KBM-7 (cell line): ENCODE results near the gene ROPN1B.
"Not testable (repeated sequence)": the region's sequence is repeated elsewhere in the genome, so short reads cannot be mapped to it uniquely, and the experiment has no call there.

Experiments used
- DNase-seq: peaks from one replicate; pipeline ENCODE4 v3.0.0-alpha.2; 2015
- in situ Hi-C: fragments of 300-500 bp; cut with MboI; formaldehyde crosslinking; loops from 2 replicates; pipeline ENCODE4 v1.14.3; 2020; ENCODE audit warnings: low sequenced_read_pairs, low pct_unique_long_range_greater_than_20kb, mixed read lengths

The ROPN1B gene

GRCh38 chr3:125968701-125969592 is at the start of gene ROPN1B:
TSS of gene ROPN1B (plus strand) at chr3:125969178. CDS start at chr3:125972055, 2,877 bp downstream.
- in situ Hi-C loops, DNase-seq: not testable (repeated sequence)

DNA sequence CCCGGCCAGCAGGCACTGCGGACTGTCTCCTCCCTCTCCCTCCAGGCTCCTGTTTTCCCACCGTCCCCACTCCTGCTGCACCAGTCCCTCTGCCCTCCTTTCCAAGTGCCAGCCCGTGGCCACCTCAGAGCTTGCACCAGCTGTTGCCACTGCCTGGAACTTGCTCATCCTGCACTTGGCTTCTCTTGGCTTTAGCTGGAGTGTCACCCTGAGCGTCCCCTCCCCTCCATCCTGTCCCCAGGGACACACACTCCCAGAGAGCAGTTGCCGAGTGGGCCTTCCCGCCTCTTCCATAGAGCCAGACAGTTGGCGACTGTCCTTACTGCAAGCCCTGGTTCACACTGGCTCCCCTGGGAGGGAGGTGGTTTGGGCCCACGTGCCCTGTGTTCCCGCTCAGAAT is 48.8 kb upstream of the ROPN1B start:
- DNase-seq, in situ Hi-C loops: not testable (repeated sequence)

- DNase-seq, in situ Hi-C loops: not testable (repeated sequence)
Measured at GRCh38 chr3:125920751-125921279, 48.2 kb upstream of the ROPN1B start.

- in situ Hi-C loops: not testable (repeated sequence)
- DNase-seq: peak; percentile 51
Measured at GRCh38 chr3:125921712-125922111, 47.3 kb upstream of the ROPN1B start.

- DNase-seq, in situ Hi-C loops: not testable (repeated sequence)
Measured at GRCh38 chr3:125923324-125924115, 45.5 kb upstream of the ROPN1B start.

- DNase-seq, in situ Hi-C loops: not testable (repeated sequence)
Measured at GRCh38 chr3:125924276-125924675, 44.7 kb upstream of the ROPN1B start.

DNA sequence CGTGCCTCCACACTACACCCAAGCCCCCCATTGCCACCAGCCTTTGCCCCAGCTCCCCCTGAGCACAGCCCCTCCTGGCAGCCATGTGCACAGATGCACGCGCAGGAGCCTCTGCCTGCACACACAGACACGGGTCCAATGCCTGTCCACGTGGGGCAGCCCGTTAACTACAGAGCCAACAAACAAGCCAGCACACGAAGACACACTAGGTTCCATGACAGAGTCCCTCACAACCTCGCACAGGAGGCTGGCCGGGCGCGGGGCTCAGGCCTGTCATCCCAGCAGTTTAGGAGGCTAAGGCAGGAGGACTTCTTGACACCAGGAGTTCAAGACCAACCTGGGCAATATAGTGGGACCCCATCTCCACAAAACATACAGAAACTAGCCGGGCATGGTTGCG is 43.3 kb upstream of the ROPN1B start:
- in situ Hi-C loops: not testable (repeated sequence)

DNA sequence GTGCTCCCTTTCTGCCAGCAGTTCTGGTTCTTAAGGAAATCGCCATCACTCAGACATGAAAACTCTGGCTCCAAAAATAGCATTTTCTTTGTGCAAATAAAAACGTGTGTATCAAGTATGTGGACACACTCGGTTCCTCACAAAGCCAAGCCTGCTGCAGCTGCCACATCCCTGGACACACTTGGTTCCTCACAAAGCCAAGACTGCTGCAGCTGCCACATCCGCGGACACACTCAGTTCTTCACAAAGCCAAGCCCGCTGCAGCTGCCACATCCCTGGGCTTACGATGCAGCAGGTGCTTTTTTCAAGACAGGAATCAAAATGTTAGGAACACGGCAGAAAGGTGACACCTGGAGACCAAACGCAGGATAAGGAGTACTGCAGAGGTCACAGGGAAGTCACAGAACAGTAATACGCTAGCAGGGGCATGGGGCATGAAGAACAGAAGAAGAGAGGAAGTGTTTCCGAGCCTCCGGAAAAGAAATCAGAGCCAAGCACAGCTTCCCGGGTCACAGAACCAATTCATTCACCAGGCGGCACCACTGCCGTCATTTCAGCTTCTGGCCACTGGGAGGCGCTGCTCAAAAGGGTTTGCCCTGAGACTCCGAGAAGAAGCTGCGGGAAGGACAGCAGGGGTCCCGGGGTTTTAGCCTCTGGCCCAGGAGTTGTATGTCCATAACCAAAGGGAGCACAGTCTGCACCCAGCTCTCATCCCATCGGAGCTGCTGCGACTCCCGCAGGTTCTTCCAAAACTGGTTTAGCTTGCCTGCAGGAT is 40.0 kb upstream of the ROPN1B start:
- peak; percentile 56 for DNase-seq
- in situ Hi-C loops: not testable (repeated sequence)

More for the DNA sequence above, 43.3 kb upstream of the ROPN1B start:
- DNase-seq: not testable (repeated sequence)

DNA sequence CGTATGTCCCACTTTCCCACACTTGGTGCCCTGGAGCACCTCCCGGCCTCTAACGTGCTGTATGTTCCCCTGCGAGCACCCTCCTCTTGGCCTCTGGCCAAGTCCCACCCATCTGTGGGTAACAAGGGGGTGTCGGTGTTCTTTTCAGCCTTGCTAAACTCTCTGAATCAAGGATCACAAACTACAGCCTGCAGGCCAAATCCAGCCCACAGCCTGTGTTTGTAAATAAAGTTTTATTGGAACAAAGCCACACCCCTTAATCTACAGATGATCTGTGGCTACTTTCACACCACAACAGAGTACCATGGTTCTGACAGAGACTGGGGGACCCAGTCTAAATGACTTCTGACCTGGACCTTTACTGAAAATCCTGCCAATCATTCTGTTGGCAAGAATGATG is 39.2 kb upstream of the ROPN1B start:
- in situ Hi-C loops, DNase-seq: not testable (repeated sequence)

GRCh38 chr3:125931355-125931880 is 37.6 kb upstream of the ROPN1B start:
- in situ Hi-C loops, DNase-seq: not testable (repeated sequence)

- DNase-seq, in situ Hi-C loops: not testable (repeated sequence)
Measured at GRCh38 chr3:125933397-125934173, 35.4 kb upstream of the ROPN1B start.

- in situ Hi-C loops, DNase-seq: not testable (repeated sequence)
Measured at GRCh38 chr3:125935252-125935874, 33.6 kb upstream of the ROPN1B start.

DNA sequence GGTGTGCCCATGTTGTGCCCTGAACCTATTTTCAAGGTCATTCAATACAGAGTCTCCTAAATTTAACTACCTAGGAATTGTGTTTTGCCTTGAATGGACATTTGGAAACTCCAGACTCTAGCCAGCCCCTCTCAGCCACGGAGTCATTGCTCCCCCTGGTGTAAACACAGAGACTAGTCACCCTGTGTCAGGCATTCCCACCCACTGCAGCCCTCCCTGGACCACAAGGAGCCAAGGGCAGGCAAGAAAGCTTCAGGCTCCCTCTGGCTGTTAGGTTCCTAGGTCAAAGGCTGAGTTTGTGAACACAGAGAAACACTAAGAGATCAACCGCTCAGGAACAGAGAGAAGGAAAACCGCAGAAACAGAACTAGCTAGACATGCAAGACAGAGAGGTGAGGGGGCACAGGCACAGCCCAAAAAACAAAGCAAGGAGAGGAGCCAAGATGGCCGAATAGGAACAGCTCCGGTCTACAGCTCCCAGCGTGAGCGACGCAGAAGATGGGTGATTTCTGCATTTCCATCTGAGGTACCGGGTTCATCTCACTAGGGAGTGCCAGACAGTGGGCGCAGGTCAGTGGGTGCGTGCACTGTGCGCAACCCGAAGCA is 32.7 kb upstream of the ROPN1B start:
- in situ Hi-C loops: not testable (repeated sequence)

DNA sequence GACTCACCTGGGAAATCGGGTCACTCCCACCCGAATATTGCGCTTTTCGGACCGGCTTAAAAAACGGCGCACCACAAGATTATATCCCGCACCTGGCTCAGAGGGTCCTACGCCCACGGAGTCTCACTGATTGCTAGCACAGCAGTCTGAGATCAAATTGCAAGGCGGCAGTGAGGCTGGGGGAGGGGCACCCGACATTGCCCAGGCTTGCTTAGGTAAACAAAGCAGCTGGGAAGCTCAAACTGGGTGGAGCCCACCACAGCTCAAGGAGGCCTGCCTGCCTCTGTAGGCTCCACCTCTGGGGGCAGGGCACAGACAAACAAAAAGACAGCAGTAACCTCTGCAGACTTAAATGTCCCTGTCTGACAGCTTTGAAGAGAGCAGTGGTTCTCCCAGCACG is 32.1 kb upstream of the ROPN1B start:
- in situ Hi-C loops, DNase-seq: not testable (repeated sequence)

More for the DNA sequence above, 32.7 kb upstream of the ROPN1B start:
- DNase-seq: peak; percentile 44

DNA sequence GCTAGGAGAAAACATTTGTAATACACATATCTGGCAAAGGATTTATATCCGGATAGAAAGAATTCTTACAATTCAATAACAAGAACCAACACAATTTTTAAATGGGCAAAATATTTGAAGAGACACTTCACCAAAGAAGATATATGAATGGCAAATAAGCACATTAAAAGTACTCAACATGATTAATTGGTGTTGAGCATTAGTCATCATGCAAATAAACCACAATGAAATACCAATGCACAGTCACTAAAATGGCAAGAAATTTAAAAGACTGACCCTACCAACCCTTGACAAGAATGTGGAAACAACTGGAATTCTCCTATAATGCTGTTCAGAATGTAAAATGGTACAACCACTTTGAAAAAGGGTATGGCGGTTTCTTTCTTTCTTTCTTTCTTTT is 21.2 kb upstream of the ROPN1B start:
- in situ Hi-C loops, DNase-seq: not testable (repeated sequence)

GRCh38 chr3:125948901-125949300 is 20.1 kb upstream of the ROPN1B start:
- DNase-seq, in situ Hi-C loops: not testable (repeated sequence)

DNA sequence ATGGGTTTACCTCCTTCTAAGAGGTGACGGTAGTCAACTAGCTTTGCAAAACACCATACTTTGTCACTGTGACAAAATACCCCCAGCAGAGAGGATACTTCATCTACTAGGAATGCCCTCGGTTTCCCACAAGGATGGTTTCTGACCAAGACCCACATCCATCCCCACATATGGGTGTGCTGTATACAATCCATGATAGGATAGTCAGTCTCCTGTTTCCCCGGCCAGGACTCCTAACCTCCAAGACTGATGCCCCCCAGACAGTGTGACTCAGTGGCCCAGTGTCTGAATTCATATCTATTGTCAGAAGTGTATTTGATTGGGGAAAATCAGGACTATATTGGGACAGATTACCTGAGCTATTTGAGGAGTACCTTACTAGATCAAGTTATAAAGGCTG is 17.8 kb upstream of the ROPN1B start:
- in situ Hi-C loops, DNase-seq: not testable (repeated sequence)
